Occipital lobe (tissue), 2 donors: ENCODE data around the gene NUDT16L1. TPM values are rescaled to one million over a fixed set of nuclear protein-coding genes. Genes with fewer than 3 reads are reported as not detected.
A peak's percentile ranks its signal among the peaks of the same experiment; 100 is the strongest.
"Not testable (repeated sequence)": the region's sequence is repeated elsewhere in the genome, so short reads cannot be mapped to it uniquely, and the experiment has no call there.

Experiments
- DNase-seq: peaks from one replicate; lab custom pipeline; 2025; lab: John Stamatoyannopoulos, UW
- total RNA-seq: library from RNA; depleted of rRNA; stranded (reverse); fragments of >200 nt; gene quantifications from one replicate; pipeline ENCODE4 v1.2.3, GENCODE V29; 2014

Gene NUDT16L1
- total RNA-seq, 1 donor from 2014 or later, result 33.4 TPM

DNA sequence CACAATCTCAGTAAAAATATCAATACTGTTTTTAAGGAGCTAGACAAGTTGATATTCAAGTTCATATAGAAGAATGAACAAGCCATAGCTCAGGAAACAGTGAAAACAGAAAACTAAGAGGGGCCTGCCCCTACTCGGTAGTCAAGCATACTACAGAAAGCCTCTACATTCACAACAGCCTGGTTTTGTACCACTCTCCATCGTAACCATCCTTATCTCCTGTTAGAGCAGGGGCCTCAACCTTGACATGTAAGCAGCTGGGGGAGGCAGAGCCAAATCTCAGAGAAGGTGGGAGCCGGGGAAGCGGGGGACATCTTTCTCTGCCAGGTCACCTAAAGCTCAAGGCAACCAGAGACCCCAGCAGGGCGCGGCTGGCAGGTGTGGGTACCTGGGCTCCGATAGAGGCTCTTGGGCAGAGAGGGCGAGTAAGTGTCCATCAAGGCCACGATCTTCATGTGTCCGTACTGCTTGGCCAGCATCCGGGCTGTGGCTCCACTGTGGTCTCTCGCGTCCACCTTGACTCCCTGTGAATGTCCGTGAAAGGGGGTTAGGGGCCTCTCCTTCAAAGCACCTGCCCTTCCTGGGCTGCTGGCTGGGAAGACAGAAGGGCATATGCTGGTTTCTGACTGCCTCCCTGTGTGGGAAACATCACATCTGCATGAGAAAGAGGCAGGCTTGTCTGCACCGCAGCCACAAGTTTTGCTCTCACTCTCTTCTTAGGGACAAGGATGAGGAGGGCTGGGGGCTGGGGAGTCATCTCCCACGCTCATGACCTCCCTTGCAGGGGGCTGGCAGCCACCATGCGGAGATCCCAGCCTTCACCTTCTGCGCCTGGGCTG lies 20.5 kb downstream of the NUDT16L1 start:
- DNase-seq, result no peak

DNA sequence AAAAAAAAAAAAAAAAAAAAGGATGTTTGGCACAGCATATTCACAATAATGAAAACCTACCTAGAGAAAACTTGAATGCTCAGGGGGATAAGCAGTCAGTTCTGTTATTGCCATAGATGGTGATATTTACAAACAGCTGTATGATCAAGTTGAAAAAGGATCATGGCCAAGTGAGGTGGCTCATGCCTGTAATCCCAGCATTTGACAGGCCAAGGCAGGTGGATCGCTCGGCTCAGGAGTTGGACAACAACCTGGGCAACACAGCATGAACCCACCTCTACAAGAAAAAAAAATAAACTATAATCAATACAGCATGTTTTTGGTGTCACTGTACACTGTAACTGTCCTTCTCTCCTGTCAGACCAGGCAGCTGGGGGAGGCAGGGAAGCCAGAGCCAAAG lies 21.6 kb downstream of the NUDT16L1 start:
- no peak for DNase-seq

DNA sequence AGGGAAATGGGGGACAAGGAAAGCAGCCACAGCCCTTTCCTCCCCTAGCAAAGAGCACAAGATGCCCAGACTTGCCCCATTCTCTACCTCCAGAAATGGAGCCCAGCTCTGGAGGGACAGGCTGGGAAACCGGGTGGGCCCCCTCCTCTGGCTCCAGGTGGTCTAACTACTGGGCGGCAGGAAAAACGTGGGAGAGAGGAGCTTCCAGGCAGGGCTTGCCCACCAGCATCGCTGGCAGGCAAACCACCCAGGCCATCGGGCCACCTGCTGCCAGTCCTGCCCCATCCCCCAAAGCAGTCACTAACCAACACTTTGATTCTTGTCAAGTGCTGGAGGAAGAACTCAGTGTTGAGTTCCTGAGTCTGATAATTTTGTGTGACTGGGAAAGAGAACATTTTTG lies 25.1 kb downstream of the NUDT16L1 start:
- no peak for DNase-seq

DNA sequence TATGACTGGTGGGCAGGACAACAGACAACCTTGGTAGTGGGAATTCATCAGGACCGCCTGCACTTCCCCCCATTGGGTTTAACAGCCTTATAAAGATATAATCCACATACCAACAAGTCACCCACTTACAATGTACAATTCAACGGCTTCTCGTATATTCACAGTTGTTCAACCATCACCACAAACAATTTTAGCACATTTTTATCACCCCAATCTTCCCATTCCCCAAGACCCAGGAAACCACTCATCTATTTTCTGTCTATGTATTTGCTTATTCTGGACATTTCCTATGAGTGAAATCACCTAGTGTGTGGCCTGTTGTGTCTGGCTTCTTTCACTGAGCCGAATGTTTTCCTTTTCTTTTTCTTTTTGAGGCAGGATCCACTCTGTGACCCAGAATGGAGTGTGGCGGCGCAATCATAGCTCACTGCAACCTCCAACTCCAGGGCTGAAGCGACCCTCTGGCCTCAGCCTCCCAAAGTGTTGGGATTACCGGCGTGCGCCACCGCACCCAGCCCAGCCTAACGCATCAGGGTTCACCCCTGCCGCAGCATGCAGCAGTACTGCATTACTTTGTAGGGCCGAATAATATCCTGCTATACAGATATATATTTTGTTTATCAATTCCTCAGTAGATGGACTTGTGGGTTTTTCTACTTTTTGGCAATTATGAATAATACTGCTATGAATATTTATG lies 29.9 kb downstream of the NUDT16L1 start:
- no peak for DNase-seq

DNA sequence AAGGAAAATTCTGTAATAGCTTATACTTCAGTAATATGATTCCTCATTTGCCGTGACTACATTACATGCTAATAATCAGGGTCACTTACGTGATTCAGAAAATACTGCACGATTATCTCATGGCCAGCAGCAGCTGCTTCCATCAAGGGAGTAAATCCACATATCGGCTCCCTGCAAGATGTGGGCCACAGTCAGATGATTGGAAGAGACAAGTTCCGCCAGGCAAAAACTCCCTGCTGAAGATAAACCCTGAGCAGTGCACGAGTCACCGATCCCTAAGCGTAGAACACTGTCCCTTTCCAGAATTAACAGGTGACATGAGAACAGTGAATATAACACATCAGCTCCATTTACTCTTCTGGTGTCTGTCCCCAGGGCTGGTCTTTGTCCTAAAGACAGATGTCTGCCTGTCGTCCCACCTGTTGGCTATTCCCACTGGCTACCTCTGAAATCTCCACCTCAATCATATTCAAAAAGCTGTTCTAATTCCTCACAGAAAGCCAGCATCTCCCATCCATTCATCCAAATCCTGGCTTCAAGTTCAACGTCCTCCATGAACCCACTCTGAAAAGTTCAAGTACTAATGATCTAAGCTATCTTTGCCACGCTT lies 31.4 kb downstream of the NUDT16L1 start:
- no peak for DNase-seq

DNA sequence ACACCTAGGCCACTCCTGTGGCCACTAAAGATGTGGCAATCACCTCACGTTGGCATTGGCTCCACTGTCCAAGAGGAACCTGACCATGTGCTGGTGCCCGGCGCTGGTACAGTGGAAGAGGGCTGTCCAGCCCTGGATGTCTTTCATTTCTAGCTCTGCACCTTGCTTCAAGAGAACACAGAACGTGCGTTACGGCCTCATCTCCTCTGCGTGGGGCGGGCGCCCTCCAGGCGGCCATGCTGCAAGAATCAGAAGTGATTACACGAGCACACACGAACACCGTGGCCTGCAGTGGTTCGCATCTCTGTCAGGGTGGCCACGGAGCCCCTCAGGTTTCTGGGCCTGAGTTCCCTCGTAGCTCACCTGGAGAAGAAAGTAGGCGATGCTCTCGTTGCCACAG lies 33.3 kb downstream of the NUDT16L1 start:
- DNase-seq, result no peak

DNA sequence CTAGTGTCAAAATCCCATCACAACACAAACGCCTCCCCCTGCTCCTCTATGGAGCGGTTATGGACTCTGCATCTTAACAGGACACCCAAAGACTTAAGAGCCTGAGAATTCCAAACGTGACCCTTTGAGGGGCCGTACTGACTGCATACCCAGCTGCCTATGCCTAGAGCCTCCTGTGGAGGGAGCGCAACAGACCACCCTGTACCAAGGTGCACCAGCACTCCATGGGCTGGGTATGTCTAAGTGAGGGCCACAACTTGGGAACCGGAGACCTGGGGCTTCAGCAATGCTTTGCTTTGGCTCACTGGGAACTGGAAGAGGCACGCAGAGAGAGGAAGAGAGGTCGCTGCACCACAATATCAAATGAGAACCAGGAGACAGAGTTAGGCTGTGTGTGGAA lies 35.3 kb downstream of the NUDT16L1 start:
- DNase-seq, result no peak

DNA sequence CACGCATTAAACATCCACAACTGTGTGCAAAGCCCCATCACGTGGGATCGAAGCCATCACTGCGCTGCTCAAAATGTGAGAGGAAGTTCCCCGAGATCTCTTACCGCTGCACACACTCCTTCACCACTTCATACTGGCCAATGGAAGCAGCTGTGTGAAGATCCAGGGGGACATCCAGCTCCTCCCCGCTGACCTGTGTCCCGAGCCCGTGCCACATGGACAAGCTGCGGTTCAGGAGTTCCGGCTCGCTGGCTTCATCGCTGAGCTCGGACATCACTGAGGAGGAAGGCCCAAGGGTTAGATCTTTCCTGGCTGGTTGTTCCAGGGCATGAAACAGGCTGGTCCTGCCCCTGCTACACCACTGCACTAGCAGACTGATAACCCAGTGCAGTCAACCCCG lies 36.5 kb downstream of the NUDT16L1 start:
- no peak for DNase-seq

DNA sequence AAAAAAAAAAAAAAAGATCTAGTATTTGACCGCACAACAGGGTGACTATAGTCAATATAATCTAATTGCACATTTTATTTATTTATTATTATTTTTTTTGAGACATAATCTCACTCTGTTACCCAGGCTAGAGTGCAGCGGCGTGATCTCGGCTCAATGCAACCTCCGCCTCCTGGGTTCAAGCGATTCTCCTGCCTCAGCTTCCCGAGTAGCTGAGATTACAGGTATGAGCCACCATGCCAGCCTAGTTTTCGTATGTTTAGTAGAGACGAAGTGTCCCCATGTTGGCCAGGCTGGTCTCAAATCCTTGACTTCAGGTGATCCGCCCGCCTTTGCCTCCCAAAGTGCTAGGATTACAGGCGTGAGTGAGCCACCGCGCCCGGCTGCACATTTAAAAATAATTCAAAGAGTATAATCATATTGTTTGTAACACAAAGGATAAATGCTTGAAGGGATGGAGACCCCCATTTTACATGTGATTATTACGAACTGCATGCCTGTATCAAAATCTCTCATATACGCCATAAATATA lies 39.9 kb downstream of the NUDT16L1 start:
- DNase-seq, result no peak

DNA sequence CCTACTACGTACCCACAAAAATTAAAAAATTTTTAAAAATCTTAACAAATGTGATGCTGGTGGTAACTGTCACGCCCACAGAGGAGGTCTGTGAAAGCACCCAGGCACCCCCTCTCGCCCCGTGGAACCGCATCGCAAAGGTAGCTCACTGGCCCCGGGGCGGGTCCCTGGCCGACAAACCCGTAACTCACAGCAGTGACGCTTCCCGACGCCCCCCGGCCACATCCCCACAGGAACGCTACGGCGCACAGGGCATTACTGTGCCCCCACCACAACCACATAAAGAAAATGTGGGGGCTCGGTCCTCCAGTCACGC lies 40.3 kb downstream of the NUDT16L1 start:
- no peak for DNase-seq

DNA sequence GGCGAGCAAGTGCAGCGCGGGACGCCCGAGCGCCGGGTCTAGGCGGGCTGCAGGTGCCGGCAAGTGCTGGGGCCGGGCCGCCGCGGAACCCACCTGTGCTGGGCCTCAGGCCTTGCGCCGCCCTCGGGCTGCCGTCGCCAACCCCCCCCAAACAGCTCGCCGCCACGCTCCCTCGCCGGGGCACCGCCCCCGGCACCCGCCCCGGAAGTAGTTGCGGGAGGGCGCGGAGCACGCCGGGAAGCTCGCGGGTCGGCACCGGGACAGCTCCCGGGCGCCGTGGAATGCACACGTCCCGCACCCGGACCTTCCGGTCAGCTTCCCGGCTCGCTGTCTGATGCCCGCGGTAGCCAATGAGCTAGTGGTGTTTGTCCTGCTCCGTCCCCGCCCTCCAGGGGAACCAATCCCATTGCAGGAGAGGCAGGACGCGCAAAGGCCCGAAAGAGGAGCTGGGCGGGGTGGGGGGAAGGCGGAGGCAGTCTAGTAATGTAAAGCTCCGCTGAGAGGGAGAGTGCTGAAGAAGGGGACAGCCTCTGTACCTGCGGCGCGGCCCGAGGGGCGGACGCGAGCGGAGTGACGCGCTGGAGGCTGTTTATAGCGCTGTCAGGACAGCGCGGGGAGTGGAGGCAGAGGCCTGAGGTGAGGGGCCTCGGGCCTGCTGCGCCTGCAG lies 40.8 kb downstream of the NUDT16L1 start, which contains the start of the genes ANKS3 and DNAAF8:
ANKS3 (minus strand) TSS at position 209 of the 667 bp plus-strand sequence. CDS start 4,122 bp downstream, outside the sequence.
DNAAF8 (plus strand) TSS at position 475 of the 667 bp plus-strand sequence. CDS start 1,978 bp downstream, outside the sequence.
- DNase-seq, result peak; percentile 96

DNA sequence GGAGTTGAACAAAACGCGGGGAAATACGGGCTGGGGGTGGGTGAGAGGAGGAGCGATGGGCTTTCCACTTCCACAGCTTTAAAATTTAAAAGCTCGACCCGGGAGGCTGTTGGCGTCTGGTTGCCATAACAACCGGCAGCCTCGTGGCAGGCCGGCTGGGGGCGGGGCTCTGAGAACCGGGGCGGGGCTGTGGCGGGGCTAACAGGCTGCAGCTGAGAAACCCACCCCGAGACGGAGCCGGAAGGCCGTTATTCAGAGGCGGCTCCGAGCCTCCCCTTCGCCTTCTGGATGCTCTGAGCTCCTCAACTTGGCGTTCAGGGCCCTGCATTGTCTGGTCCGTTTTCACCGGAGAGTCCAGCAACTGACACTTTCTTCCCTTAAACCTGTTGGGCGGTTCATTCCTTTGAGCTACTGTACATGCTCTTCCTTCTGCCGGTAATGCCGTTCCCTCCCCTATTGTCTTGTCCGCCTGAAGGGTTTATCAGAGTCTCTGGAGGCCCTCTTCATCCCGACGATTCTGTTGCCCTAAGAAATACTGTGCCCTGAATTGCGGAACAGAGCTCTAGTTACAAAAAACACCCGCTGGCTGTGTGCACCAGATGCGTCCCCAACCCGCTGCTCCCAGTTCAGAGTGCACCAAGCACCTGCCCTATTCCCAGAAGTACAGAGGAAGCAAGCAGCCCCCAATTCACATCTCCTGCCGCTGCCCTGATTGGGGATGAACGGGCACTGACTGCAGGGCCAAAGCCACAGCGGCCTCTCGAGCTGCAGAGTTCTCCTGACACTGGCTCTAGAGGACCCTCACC lies 41.6 kb downstream of the NUDT16L1 start:
- DNase-seq, result peak; percentile 66

DNA sequence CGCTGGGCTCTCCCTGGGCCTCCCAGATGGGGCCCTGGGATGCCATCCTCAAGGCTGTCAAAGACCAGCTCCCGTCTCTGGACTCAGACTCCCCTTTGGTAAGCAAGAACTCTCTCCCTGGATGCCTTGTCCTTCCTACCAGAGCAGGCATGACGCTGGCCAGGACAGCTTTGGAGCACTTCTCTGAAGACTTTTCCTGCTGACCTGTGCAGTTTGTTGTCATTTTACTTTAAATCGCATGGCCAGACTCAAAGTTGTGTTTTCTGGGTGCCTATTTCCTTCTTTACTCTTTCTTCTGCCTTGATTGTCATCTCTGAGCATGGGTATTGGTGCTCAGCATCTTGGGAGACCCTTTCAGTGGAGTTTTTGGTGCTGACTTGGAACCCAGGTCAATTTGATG lies 43.2 kb downstream of the NUDT16L1 start:
- DNase-seq, result no peak

DNA sequence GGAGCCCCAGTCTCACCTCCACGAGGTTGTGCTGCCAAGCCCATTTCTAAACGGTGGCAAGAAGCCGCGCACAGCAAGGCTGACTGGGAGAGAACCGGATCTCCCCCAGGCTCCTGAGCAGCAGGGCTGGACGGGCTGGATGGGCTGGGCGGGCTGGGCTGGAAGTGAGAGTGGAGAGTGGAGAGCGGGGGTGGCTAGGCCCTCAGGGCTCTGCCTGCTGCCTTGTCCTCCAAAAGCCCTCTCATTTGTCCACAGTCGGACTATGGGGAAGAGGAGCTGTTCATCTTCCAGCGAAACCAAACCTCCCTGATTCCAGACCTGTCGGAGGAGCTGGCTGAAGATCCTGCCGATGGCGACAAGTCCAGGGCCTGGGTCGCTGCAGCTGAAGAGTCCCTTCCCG lies 44.2 kb downstream of the NUDT16L1 start:
- no peak for DNase-seq

DNA sequence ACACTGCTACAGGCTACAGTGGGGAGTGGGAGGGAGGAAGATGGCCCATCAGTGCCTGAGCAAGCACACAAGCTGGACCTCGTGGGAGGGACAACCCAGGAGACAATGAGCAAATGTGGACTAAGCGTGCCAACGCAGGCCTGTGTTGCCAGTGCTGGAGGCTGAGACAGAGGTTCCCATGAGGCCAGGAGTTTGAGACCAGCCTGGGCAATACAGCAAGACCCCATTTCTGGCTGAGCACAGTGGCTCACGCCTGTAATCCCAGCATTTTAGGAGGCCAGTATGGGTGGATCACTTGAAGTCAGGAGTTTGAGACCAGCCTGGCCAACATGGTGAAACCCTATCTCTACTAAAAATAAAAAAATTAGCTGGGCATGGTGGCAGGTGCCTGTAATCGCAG lies 45.0 kb downstream of the NUDT16L1 start:
- not testable (repeated sequence) for DNase-seq

DNA sequence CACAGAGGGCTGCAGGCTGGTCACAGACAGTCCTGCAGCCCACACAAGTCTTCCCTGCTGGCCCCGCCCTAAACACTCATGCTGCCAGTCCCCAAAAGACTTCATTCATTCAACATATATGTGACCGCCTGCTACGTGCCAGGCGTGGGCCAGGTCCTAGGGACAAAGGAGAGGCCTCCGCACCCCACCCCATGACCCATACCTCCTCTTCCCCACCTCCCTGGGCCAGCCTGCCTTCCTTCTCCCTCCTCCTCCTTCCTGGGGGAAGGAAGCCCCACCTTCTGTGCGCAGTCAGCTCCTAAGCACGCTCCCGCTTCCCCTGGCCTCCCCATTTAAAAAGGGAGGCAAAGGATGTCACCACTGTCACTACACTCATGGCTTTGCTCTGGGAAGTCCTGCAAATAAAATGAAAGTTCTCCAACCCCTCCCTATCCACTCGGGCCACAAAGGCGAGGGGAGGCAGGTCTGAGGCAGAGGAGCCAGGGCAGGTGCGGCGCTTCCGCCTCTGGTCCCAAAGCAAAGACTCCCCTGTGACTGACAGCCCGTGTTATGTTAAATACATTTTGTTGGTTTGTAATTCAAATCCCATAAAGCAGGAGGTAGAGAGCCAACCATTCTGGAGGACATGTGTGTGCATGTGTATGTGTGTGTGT lies 50.0 kb downstream of the NUDT16L1 start:
- no peak for DNase-seq

DNA sequence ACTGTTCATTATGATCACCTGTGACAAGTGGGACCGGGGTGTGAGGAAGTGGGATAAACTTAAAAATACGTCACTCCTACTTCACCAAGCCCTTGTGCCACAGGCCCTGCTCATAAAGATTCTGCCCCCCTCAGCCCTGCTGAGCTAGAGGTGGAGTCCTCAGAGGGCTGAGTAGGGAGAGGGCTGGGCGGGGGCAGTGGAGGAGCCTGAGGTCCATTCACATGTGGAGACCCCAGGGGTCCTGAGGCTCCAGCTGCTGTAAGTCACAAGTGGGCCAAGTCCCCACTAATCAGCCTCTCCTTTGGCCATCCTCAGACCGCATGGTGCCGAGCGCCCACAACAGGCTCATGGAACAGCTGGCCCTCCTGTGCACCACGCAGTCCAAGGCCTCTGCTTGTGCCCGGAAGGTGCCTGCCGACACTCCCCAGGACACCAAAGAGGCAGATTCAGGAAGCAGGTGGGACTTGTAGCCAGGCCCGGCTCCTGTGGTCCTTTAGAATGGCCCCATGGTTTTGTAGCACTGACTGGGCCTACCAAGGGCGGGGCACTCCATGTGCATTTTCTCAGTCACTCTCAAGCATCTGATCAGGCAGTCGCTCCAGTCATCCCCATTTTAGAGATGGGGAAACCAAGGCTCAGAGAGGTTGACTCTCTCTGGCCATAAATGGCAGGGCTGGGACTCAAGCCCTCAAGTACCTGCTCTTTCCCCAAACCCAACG lies 51.4 kb downstream of the NUDT16L1 start:
- no peak for DNase-seq

DNA sequence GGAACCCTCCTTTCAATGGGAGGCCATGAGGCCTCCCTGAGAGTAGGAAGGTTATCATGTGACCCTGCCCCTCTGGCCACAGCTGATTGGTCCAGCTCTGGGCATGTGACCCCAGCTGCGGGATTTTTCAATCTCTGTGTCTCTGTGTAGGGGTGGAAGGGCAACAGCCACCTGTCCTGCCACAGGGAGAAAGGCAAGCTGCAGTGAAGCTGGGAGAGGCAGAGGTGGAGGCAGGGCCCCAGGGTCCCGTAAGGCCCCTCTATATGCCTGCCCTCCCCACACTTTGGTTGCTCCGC lies 51.9 kb downstream of the NUDT16L1 start:
- DNase-seq, result no peak
